Left lung (tissue), 10 donors: ENCODE data around the gene C14orf180. TPM values are rescaled to one million over a fixed set of nuclear protein-coding genes. Genes with fewer than 3 reads are reported as not detected.

Experiments used
- ATAC-seq: fragments of 200-7000 bp; cut with Tn5 transposase; one replicate; pipeline ENCODE4 v1.9.1; 2020; ENCODE audit warnings: moderate library complexity
- DNase-seq, 4 donors: peaks; one replicate each; pipeline ENCODE4 v3.0.0-alpha.2; 2013 to 2020
- H3K27ac ChIP-seq, 2 donors: fragments of 200-600 bp; sonication (generic) in 1 of 2; one replicate each; pipeline versions ENCODE4 v1.5.0 to v1.8.0; 2020 to 2021
- H3K27me3 ChIP-seq, 2 donors: fragments of 200-600 bp; sonication (generic) in 1 of 2; one replicate each; pipeline versions ENCODE4 v1.5.0 to v1.8.0; 2020 to 2021
- H3K36me3 ChIP-seq, 2 donors: fragments of 200-600 bp; sonication (generic) in 1 of 2; one replicate each; pipeline versions ENCODE4 v1.5.0 to v1.8.0; 2020 to 2021
- H3K4me1 ChIP-seq, 2 donors: fragments of 200-600 bp; one replicate each; pipeline ENCODE4 v1.8.0; 2021
- H3K4me3 ChIP-seq, 2 donors: fragments of 200-600 bp; sonication (generic) in 1 of 2; one replicate each; pipeline versions ENCODE4 v1.5.0 to v1.8.0; 2020 to 2021; ENCODE audit warnings: mild to moderate bottlenecking in 1 of 2
- H3K9me3 ChIP-seq, 2 donors: fragments of 200-600 bp; sonication (generic) in 1 of 2; one replicate each; pipeline versions ENCODE4 v1.5.0 to v1.8.0; 2020 to 2021
- CTCF ChIP-seq, 2 donors: fragments of 200-600 bp; sonication (generic) in 1 of 2; IDR thresholded peaks; one replicate each; pipeline versions ENCODE4 v1.5.0 to v1.8.0; 2021; ENCODE audit warnings: antibody characterized with exemption in 2 of 2
- intact Hi-C, 2 donors: fragments of 100-400 bp; cut with DNase I; formaldehyde crosslinking; loops; one replicate each; pipeline versions ENCODE4 v1.11.2 to v1.14.2; 2022
- polyA plus RNA-seq, 6 donors: library from polyadenylated mRNA; unstranded; fragments of 120-200 nt; gene quantifications; one replicate each; pipeline ENCODE4 v1.2.1, GENCODE V29; 2013; ENCODE audit not compliant: insufficient read length in 6 of 6
- total RNA-seq, 2 donors: library from RNA; stranded (reverse); fragmentation: NEBNext Ultra II Directional; extraction: Animal tissue kit (Norgen Biotek cat#: 25700); gene quantifications; one replicate each; pipeline ENCODE4 v1.2.1, GENCODE V29; 2021
- donor health status: DM: no; HTN: yes; CAD: no.
- donor health status: DM: no; HTN: no; CAD: no.

C14orf180 gene
- total and polyA plus RNA-seq, 8 donors: not detected

DNA sequence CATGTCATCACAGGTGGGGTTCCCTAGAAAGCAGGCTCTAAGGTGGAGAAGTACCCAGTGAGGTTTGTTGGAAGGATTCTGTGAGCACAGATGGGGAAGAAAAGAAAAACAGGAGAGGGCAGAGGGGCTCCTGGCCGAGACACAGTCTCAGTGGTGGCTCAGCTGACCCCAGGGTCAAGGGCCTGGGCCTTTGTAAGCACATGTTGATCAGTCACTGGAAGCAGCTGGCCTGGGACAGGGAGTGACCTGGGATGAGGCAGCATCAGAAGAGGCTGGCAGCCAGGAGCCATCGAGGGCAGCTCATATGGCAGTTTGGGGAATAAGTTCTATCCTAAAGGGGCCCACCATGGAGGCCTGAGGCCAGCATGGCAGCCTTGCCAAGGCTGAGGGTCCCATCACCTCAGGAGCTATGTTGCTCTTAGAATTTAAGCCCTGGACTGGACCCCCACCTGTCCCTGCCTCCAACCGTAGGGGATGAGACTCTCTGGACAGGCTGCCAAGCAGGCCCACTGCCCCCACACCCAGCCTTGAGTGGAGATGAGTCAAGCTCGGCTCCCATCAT, 31.3 kb downstream of the C14orf180 start:
- no peak for ATAC-seq
- DNase-seq: peak in 1 of 4 donors; percentile 28
- Histone ChIP-seq H3K36me3 (no peaks in the 10 kb centered on the region), H3K9me3 (no peaks in the 10 kb centered on the region), H3K4me1 (no peaks in the 10 kb centered on the region), H3K4me3 (no peak overlapping the region), H3K27me3 (peaks cover 8 to 30% of the 10 kb centered on the region in 2 donors), H3K27ac (no peak overlapping the region)
- intact Hi-C loops: no loop called here
- TF ChIP-seq CTCF (IDR thresholded peaks at IDR 0.05): no peak

DNA sequence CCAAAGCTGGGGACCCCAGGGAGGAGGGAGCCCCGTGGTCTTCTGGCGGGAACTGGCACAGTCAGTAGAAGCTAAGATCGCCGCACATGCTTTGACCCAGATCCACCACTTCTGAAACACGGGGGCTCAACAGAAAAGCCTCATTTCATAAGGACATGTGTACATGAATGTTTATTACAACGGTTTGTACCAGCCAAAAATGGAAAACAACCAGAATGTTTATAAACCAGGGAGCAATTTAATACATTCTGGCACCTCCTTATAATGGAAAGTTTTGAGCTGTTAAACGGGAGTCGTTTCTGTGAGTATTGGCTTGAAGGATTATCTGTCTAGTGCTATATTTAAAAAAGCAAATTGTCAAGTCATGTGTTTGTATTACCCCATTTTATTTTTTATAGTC, 32.3 kb downstream of the C14orf180 start:
- Histone ChIP-seq H3K27me3 (peaks cover 3 to 22% of the 10 kb centered on the region in 2 donors), H3K4me3 (no peak overlapping the region), H3K4me1 (no peaks in the 10 kb centered on the region), H3K9me3 (no peaks in the 10 kb centered on the region), H3K36me3 (no peaks in the 10 kb centered on the region), H3K27ac (no peak overlapping the region)
- no peak for DNase-seq
- no peak for ATAC-seq
- intact Hi-C loops: no loop called here
- TF ChIP-seq CTCF (IDR thresholded peaks at IDR 0.05): no peak

DNA sequence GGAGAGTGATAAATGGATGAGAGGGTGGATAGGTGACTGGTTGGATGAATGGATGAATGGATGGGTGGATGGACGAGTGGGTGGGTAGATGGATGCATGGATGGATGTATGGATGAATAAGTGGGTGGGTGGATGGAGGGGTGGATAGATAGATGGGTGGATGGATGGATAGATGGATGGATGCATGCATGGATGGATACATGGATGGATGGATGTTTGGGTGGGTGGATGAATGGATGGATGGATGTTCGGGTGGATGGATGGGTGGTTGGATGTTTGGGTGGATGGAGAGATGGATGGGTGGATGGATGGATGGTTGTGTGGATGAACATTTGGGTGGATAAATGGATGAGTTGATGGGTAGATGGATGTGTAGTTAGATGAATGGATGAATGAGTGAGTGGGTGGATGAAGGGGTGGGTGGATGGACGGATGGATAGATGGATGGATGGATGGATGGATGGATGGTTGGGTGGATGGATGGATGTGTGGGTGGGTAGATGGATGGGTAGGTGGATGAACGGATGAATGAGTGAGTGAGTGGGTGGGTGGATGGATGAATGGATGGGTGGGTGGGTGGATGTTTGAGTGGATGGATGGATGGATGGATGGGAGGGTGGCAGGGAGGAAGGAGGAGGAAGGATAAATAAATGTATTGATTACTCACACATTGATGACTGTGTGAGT, 34.7 kb downstream of the C14orf180 start:
- no peak for TF ChIP-seq CTCF (IDR thresholded peaks at IDR 0.05)

DNA sequence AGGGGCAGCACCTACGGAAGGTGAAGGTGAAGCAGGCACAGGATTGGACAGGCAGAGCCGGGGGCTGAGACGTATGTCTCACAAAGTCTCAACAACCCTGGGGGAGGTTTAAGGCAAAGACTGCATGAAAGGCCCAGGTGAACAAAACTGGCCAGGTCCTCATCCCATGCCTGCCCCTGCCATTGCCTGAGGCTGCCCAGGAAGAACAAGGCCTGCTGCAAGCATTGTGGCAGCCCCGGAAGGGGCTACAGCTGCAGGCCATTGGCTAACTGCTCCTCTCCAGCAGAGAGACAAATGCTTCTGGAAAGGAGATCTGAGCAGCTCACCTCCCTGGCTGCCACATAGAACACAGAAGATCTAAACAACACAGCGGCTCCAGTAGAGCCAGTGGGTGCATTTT, 45.4 kb downstream of the C14orf180 start:
- intact Hi-C loops: no loop called here
- no peaks in the 10 kb centered on the region for H3K36me3 ChIP-seq
- ATAC-seq: no peak
- H3K27me3 ChIP-seq: peaks cover 20 to 49% of the 10 kb centered on the region in 2 donors
- DNase-seq: no peak
- H3K27ac ChIP-seq: no peak overlapping the region
- no peak for TF ChIP-seq CTCF (IDR thresholded peaks at IDR 0.05)
- peaks cover 0 to 13% of the 10 kb centered on the region in 2 donors for H3K9me3 ChIP-seq
- H3K4me3 ChIP-seq: no peak overlapping the region
- H3K4me1 ChIP-seq: no peaks in the 10 kb centered on the region

More for the DNA sequence above, 34.7 kb downstream of the C14orf180 start:
- intact Hi-C loops: no loop called here
- DNase-seq (no peak), ATAC-seq (no peak)
- H3K4me3 ChIP-seq: no peak overlapping the region
- H3K9me3 ChIP-seq: no peaks in the 10 kb centered on the region
- H3K27me3 ChIP-seq: peaks cover 0 to 35% of the 10 kb centered on the region in 2 donors
- H3K27ac ChIP-seq: no peak overlapping the region
- H3K4me1 ChIP-seq: no peaks in the 10 kb centered on the region
- no peaks in the 10 kb centered on the region for H3K36me3 ChIP-seq

DNA sequence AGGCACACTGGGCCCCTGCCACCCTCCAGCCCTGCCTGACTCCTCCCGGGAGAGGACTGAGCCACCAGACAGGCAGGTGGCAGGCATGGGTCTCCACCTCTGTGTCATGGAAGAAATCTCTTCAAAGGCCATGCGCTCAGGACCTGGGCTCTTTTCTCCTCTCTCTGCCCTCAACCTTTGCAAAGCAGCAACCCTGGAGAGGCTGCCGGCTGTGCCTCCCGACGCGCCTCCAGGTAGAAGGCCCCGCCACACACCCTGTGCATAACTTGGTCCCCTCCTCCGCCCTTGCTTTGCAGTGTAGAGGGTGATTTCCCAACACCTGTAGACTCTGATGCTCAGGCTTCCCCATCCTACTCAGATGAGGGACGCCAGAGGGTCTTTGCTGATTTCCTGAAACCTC, 53.2 kb downstream of the C14orf180 start:
- intact Hi-C loops: loop anchor here in 1 of 2 donors (10.0 kb wide), 1 partner anchor 498 kb away; the partner anchor contains the start of gene KIF26A
- H3K27me3 ChIP-seq: peaks cover 2 to 44% of the 10 kb centered on the region in 2 donors
- H3K27ac ChIP-seq: no peak overlapping the region
- H3K36me3 ChIP-seq: no peaks in the 10 kb centered on the region
- TF ChIP-seq CTCF (IDR thresholded peaks at IDR 0.05): no peak
- H3K9me3 ChIP-seq: peaks cover 0 to 10% of the 10 kb centered on the region in 2 donors
- H3K4me3 ChIP-seq: no peak overlapping the region
- no peak for ATAC-seq
- no peaks in the 10 kb centered on the region for H3K4me1 ChIP-seq
- no peak for DNase-seq
